Uterus (tissue), 2 donors: Measurements from ENCODE around the gene CADM2.

Experiments used
- CTCF ChIP-seq, 4 experiments: fragments of 200-600 bp in 2 of 4; fragments of 450-650 bp in 2 of 4; sonication (generic) in 2 of 4; IDR thresholded peaks; one replicate each; pipeline ENCODE4 v1.5.1; 2016 to 2019; ENCODE audit warnings: antibody characterized with exemption in 4 of 4, mild to moderate bottlenecking in 2 of 4, moderate library complexity in 1 of 4
- POLR2A ChIP-seq, 2 donors: fragments of 450-650 bp; IDR thresholded peaks; one replicate each; pipeline ENCODE4 v1.6.1; 2016; ENCODE audit warnings: antibody characterized with exemption in 2 of 2, mild to moderate bottlenecking in 1 of 2, moderate library complexity in 1 of 2

- TF ChIP-seq CTCF (IDR thresholded peaks at IDR 0.05): no peak
- TF ChIP-seq POLR2A (IDR thresholded peaks at IDR 0.05): no peak
These were observed 908.3 kb downstream of the CADM2 start for GRCh38 chr3:85867072-85867471.
